ENCODE data around the gene TMEM208.

The TMEM208 gene

DNA sequence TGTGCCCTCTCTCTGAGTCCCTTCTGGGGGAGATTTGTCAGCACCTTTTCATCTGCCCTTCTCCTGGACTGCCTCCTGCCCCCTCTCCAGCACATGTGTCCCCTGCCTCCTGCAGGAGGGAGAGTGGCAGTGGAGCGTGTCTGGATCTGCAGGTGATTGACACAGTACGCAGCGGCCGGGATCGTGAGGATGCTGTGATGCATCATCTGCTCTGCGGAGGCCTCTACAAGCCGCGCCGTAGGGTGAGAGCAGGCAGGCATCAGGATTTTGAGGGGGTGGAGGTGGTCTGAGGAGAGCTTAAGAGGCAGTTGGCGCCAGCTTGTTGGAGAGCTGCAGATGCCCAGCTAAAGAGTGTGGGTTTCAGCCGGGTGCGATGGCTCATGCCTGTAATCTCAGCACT is 32.8 kb downstream of the TMEM208 start:
- Histone ChIP-seq H3K36me3 (ENCODE audit: control insufficient read depth, insufficient read depth, low read length, severe bottlenecking) (no peaks in the 10 kb centered on the region), H3K27me3 (replicated peaks; ENCODE audit: control insufficient read depth, insufficient read depth, low read length) (no peaks in the 10 kb centered on the region), H3K9me3 (ENCODE audit: control insufficient read depth, low read length) (no peaks in the 10 kb centered on the region), H3K4me1 (ENCODE audit: control insufficient read depth, insufficient read depth, low read length) (peaks cover 18% of the 10 kb centered on the region), H3K9ac (ENCODE audit: low read length) (no peak overlapping the region), H3K4me3 (ENCODE audit: low read length) (no peak overlapping the region)
- no peak for DNase-seq (ENCODE audit: low read depth)

DNA sequence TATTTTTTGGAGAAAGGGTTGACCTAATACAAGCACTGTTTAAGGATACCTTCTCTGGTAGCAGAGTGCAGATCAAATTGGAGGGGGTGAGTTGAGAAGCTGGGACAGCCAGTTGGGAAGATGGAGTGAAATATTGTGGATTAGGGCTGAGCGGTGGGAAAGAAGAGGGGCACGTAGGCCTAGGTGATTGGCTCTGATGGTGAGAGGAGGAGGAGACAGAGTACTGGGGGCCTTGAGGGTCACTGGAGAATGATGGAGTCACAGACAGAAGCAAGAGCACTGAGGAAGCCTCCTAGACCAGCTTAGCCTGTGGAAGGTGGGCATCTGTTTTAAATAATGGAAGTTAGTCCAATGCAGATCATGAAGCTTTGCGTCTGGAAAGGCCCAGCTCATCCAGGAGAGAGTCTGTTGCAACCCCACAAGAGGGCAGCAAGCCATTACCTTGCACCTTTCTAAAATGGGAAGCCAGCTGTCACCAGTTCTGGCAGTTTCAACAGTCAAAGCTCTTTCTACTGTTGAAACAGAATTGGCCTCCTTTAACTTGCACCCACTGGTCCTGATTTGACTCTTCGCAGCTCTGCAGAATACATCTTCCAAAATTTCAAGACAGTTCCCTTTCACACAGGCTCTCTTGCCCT is 33.6 kb downstream of the TMEM208 start:
- Histone ChIP-seq H3K4me3 (ENCODE audit: low read length) (no peak overlapping the region), H3K9me3 (ENCODE audit: control insufficient read depth, low read length) (no peaks in the 10 kb centered on the region), H3K4me1 (ENCODE audit: control insufficient read depth, insufficient read depth, low read length) (peaks cover 22% of the 10 kb centered on the region), H3K9ac (ENCODE audit: low read length) (no peak overlapping the region), H3K27me3 (replicated peaks; ENCODE audit: control insufficient read depth, insufficient read depth, low read length) (no peaks in the 10 kb centered on the region), H3K36me3 (ENCODE audit: control insufficient read depth, insufficient read depth, low read length, severe bottlenecking) (no peaks in the 10 kb centered on the region)
- DNase-seq (ENCODE audit: low read depth) = peak; percentile 80

DNA sequence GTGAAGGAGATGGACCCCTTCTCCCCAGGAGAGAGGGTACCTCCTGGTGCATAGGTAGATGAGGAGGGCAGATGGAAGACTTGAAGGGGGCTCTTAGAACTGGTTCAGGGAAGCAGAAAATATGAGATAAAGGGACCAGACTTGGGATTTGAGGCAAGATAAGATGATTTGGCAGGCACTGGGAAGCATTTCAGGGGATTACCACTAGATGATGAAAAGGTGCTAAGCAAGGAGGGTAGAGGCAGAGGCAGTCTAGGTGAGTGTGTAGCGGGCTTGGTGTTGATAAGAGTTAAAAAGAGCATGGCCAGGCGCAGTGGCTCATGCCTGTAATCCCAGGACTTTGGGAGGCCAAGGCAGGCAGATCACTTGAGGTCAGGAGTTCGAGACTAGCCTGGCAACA is 36.3 kb downstream of the TMEM208 start:
- H3K4me1 ChIP-seq (ENCODE audit: control insufficient read depth, insufficient read depth, low read length) = peaks cover 23% of the 10 kb centered on the region
- DNase-seq (ENCODE audit: low read depth) = no peak
- H3K9me3 ChIP-seq (ENCODE audit: control insufficient read depth, low read length) = no peaks in the 10 kb centered on the region
- no peak overlapping the region for H3K4me3 ChIP-seq (ENCODE audit: low read length)
- no peaks in the 10 kb centered on the region for H3K36me3 ChIP-seq (ENCODE audit: control insufficient read depth, insufficient read depth, low read length, severe bottlenecking)
- H3K27me3 ChIP-seq (replicated peaks; ENCODE audit: control insufficient read depth, insufficient read depth, low read length) = no peaks in the 10 kb centered on the region
- H3K9ac ChIP-seq (ENCODE audit: low read length) = no peak overlapping the region

DNA sequence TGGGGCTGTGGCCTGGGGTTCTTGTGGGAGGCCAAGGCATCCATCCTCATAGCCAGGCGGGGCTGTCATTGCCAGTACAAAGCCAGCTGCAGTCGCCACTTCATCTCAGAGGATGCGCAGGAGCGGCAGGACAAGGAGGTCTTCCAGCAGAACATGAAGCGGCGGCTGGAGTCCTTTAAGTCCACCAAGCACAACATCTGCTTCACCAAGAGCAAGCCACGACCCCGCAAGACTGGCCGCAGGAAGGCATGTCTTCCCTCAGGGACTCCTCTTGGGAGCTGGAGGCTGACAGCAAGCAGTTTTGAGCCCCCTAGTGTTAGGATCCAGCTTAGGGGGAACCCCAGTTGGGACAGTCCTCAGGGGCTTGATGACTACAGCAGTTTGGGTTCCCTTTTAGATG is 37.3 kb downstream of the TMEM208 start:
- H3K9me3 ChIP-seq (ENCODE audit: control insufficient read depth, low read length) = no peaks in the 10 kb centered on the region
- peaks cover 29% of the 10 kb centered on the region for H3K4me1 ChIP-seq (ENCODE audit: control insufficient read depth, insufficient read depth, low read length)
- H3K9ac ChIP-seq (ENCODE audit: low read length) = no peak overlapping the region
- no peaks in the 10 kb centered on the region for H3K27me3 ChIP-seq (replicated peaks; ENCODE audit: control insufficient read depth, insufficient read depth, low read length)
- no peak for DNase-seq (ENCODE audit: low read depth)
- H3K4me3 ChIP-seq (ENCODE audit: low read length) = no peak overlapping the region
- H3K36me3 ChIP-seq (ENCODE audit: control insufficient read depth, insufficient read depth, low read length, severe bottlenecking) = no peaks in the 10 kb centered on the region

DNA sequence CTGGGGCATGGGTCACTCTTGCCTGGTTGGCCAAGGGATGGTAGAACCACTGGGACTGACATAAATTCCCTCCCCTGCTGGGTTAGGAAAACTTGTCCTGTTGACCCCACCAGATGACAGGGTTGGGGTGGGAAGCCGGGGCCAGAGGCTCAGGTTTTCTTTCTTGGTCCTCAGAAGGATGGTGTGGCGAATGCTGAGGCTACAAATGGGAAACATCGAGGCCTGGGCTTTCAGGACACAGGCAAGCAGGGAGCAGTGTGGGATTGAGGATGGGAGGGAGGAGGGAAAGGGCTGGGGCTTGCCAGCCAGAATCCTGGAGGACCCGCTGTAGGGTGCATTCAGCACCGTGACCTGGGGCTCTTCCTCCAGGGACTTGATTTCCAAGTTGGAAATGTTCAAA is 37.9 kb downstream of the TMEM208 start:
- Histone ChIP-seq H3K4me3 (ENCODE audit: low read length) (no peak overlapping the region), H3K9ac (ENCODE audit: low read length) (no peak overlapping the region), H3K4me1 (ENCODE audit: control insufficient read depth, insufficient read depth, low read length) (peaks cover 35% of the 10 kb centered on the region), H3K27me3 (replicated peaks; ENCODE audit: control insufficient read depth, insufficient read depth, low read length) (no peaks in the 10 kb centered on the region), H3K36me3 (ENCODE audit: control insufficient read depth, insufficient read depth, low read length, severe bottlenecking) (no peaks in the 10 kb centered on the region), H3K9me3 (ENCODE audit: control insufficient read depth, low read length) (no peaks in the 10 kb centered on the region)
- DNase-seq (ENCODE audit: low read depth) = no peak

DNA sequence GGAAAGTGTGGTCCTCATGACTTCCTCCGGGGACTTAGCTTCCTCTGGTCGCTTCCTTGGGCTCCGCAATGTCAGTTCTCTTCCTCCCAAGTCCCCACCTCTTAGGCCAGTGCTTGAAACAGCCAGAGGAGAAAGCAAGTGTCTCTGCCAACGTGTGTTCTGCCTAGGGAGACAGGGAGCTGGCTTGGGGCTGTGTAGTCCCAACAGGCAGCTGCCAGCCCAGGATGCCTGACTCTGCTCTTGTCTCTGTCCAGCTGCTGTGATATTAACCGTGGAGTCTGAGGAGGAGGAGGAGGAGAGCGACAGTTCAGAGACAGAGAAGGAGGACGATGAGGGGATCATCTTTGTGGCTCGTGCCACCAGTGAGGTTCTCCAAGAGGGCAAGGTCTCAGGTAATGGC is 38.9 kb downstream of the TMEM208 start:
- no peaks in the 10 kb centered on the region for H3K9me3 ChIP-seq (ENCODE audit: control insufficient read depth, low read length)
- no peaks in the 10 kb centered on the region for H3K36me3 ChIP-seq (ENCODE audit: control insufficient read depth, insufficient read depth, low read length, severe bottlenecking)
- H3K27me3 ChIP-seq (replicated peaks; ENCODE audit: control insufficient read depth, insufficient read depth, low read length) = no peaks in the 10 kb centered on the region
- H3K9ac ChIP-seq (ENCODE audit: low read length) = no peak overlapping the region
- DNase-seq (ENCODE audit: low read depth) = no peak
- H3K4me1 ChIP-seq (ENCODE audit: control insufficient read depth, insufficient read depth, low read length) = peaks cover 34% of the 10 kb centered on the region
- no peak overlapping the region for H3K4me3 ChIP-seq (ENCODE audit: low read length)

DNA sequence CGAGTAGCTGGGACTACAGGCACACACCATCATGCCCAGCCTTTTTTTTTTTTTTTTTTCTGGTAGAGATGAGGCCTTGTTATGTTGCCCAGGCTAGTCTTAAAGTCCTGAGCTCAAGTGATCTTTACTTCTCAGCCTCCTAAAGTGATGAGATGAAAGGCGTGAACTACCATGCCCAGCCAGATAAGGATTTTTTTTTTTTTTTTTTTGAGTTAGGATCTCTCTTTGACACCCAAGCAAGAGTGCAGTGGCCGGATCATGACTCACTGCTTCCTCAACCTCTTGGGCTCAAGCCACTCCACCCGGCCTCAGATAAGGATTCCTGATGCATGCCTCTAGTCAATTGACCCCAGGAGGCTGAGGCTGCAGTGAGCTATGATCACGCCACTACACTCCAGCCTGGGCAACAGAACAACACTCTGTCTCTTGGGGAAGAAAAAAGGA is 41.2 kb downstream of the TMEM208 start:
- Histone ChIP-seq H3K4me3 (ENCODE audit: low read length) (no peak overlapping the region), H3K9ac (ENCODE audit: low read length) (peak overlapping the region; percentile 23), H3K9me3 (ENCODE audit: control insufficient read depth, low read length) (no peaks in the 10 kb centered on the region), H3K27me3 (replicated peaks; ENCODE audit: control insufficient read depth, insufficient read depth, low read length) (no peaks in the 10 kb centered on the region), H3K4me1 (ENCODE audit: control insufficient read depth, insufficient read depth, low read length) (peaks cover 32% of the 10 kb centered on the region), H3K36me3 (ENCODE audit: control insufficient read depth, insufficient read depth, low read length, severe bottlenecking) (no peaks in the 10 kb centered on the region)
- peak; percentile 84 for DNase-seq (ENCODE audit: low read depth)

DNA sequence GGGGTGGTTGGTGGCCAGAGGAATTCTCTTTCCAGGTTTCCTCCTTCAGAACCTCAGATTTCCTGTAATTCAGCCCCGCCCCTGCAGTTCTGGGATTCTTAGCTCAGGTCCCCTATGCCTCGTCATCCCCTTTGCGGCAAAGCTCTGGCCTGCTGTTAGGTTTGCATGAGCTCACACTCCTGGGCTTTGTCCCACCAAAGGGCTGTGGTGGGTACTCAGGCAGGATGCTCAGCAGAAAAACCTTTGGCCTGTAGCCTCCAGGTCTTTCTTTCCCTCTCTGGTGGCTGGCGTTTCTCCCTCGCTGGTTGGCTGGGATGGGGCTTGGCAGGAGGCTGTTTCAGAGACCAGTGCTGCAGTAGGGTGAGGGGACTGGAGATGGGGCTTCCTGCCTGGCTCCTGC is 42.8 kb downstream of the TMEM208 start:
- H3K36me3 ChIP-seq (ENCODE audit: control insufficient read depth, insufficient read depth, low read length, severe bottlenecking) = no peaks in the 10 kb centered on the region
- DNase-seq (ENCODE audit: low read depth) = no peak
- H3K9me3 ChIP-seq (ENCODE audit: control insufficient read depth, low read length) = no peaks in the 10 kb centered on the region
- H3K9ac ChIP-seq (ENCODE audit: low read length) = peak overlapping the region; percentile 62
- H3K27me3 ChIP-seq (replicated peaks; ENCODE audit: control insufficient read depth, insufficient read depth, low read length) = no peaks in the 10 kb centered on the region
- no peak overlapping the region for H3K4me3 ChIP-seq (ENCODE audit: low read length)
- peaks cover 27% of the 10 kb centered on the region for H3K4me1 ChIP-seq (ENCODE audit: control insufficient read depth, insufficient read depth, low read length)

DNA sequence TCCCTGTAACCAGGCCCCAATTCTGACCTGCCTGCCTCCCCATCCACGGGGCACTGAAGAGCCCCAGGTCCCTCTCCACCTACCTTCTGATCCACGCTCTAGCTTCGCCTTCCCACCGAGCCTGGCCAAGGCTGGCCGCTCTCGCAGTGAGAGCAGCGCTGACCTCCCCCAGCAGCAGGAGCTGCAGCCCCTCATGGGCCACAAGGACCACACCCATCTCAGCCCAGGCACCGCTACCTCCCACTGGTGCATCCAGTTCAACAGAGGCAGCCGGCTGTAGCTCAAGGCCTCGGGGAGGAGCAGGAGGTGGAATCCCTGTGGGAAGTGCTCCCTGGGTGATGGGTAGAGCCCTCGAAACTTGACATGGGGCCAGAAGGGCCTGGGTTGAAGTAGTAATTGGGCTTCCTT is 44.0 kb downstream of the TMEM208 start:
- Histone ChIP-seq H3K9me3 (ENCODE audit: control insufficient read depth, low read length) (no peaks in the 10 kb centered on the region), H3K4me1 (ENCODE audit: control insufficient read depth, insufficient read depth, low read length) (peaks cover 23% of the 10 kb centered on the region), H3K36me3 (ENCODE audit: control insufficient read depth, insufficient read depth, low read length, severe bottlenecking) (peaks cover 4% of the 10 kb centered on the region), H3K27me3 (replicated peaks; ENCODE audit: control insufficient read depth, insufficient read depth, low read length) (no peaks in the 10 kb centered on the region), H3K9ac (ENCODE audit: low read length) (no peak overlapping the region), H3K4me3 (ENCODE audit: low read length) (no peak overlapping the region)
- no peak for DNase-seq (ENCODE audit: low read depth)

DNA sequence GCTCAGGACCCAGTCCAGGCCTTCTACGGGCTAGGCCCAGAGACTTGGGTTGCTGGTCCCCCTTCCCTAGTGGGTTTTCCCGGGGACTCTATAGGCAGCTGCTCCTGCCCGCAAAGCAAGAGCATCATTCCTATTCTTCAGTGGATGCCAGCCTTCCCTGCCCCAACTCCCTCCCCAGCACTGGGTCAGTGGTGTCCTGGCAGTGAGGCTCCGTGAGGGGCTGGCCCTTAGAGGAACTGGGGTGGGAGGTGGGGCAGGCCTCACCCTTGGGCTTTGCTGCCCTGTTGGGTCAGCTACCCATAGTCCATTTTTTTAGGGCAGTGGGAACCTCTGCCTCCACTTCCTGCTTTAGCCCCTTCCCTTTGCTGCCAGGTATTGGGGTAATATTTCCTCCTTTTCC is 44.5 kb downstream of the TMEM208 start:
- no peaks in the 10 kb centered on the region for H3K27me3 ChIP-seq (replicated peaks; ENCODE audit: control insufficient read depth, insufficient read depth, low read length)
- peaks cover 26% of the 10 kb centered on the region for H3K4me1 ChIP-seq (ENCODE audit: control insufficient read depth, insufficient read depth, low read length)
- DNase-seq (ENCODE audit: low read depth) = no peak
- H3K9me3 ChIP-seq (ENCODE audit: control insufficient read depth, low read length) = no peaks in the 10 kb centered on the region
- H3K4me3 ChIP-seq (ENCODE audit: low read length) = no peak overlapping the region
- H3K36me3 ChIP-seq (ENCODE audit: control insufficient read depth, insufficient read depth, low read length, severe bottlenecking) = peaks cover 9% of the 10 kb centered on the region
- no peak overlapping the region for H3K9ac ChIP-seq (ENCODE audit: low read length)

DNA sequence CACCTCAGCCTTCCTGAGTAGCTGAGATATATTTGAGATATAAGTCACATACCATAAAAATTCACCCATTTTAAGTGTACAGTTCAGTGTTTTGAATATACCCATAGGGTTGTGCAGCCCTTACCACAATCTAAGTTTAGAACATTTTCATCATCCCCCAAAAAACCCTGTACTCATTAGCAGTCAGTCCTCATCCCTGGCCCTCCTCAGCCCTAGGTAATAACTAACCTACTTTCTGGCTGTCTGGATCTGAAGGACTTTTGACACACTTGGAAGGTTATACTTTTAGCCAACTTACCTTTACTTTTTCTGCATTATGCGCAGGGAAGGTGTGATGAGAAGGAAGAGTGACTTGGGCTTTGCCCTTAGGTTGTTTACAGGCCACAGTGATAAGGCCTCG is 48.4 kb downstream of the TMEM208 start:
- no peak for DNase-seq (ENCODE audit: low read depth)
- Histone ChIP-seq H3K27me3 (replicated peaks; ENCODE audit: control insufficient read depth, insufficient read depth, low read length) (no peaks in the 10 kb centered on the region), H3K4me3 (ENCODE audit: low read length) (no peak overlapping the region), H3K4me1 (ENCODE audit: control insufficient read depth, insufficient read depth, low read length) (peaks cover 33% of the 10 kb centered on the region), H3K9me3 (ENCODE audit: control insufficient read depth, low read length) (no peaks in the 10 kb centered on the region), H3K36me3 (ENCODE audit: control insufficient read depth, insufficient read depth, low read length, severe bottlenecking) (peaks cover 9% of the 10 kb centered on the region), H3K9ac (ENCODE audit: low read length) (no peak overlapping the region)
